Activated naive CD8-positive, alpha-beta T cell treated with anti-CD3 and anti-CD28 coated beads for 36 hours (primary cell): ENCODE measurements around the gene ANKRD52. TPM values are rescaled to one million over a fixed set of nuclear protein-coding genes. Genes with fewer than 3 reads are reported as not detected.
A peak's percentile ranks its signal among the peaks of the same experiment; 100 is the strongest.

ENCODE experiments used
- DNase-seq: peaks from one replicate; pipeline ENCODE4 v3.0.0; 2021
- H3K27ac Mint-ChIP-seq: one replicate; pipeline ENCODE4 v1.8.0; 2022; ENCODE audit warnings: mild to moderate bottlenecking, moderate library complexity, mixed read lengths
- H3K27me3 Mint-ChIP-seq: one replicate; pipeline ENCODE4 v1.8.0; 2022; ENCODE audit warnings: mild to moderate bottlenecking, mixed read lengths
- H3K36me3 Mint-ChIP-seq: one replicate; pipeline ENCODE4 v1.8.0; 2021; ENCODE audit warnings: mild to moderate bottlenecking, mixed read lengths
- H3K4me1 Mint-ChIP-seq: one replicate; pipeline ENCODE4 v1.8.0; 2021; ENCODE audit warnings: mixed read lengths
- H3K4me3 Mint-ChIP-seq: one replicate; pipeline ENCODE4 v1.8.0; 2022; ENCODE audit warnings: mild to moderate bottlenecking, moderate library complexity, mixed read lengths
- H3K9me3 Mint-ChIP-seq: one replicate; pipeline ENCODE4 v1.8.0; 2022; ENCODE audit warnings: mixed read lengths
- total RNA-seq, 2 experiments: library from RNA; stranded (reverse); gene quantifications; one replicate each; pipeline ENCODE4 v1.2.3, GENCODE V29; 2021

ANKRD52 gene
- total RNA-seq = 10 to 100 TPM; 41.9 to 47.0 TPM

DNA sequence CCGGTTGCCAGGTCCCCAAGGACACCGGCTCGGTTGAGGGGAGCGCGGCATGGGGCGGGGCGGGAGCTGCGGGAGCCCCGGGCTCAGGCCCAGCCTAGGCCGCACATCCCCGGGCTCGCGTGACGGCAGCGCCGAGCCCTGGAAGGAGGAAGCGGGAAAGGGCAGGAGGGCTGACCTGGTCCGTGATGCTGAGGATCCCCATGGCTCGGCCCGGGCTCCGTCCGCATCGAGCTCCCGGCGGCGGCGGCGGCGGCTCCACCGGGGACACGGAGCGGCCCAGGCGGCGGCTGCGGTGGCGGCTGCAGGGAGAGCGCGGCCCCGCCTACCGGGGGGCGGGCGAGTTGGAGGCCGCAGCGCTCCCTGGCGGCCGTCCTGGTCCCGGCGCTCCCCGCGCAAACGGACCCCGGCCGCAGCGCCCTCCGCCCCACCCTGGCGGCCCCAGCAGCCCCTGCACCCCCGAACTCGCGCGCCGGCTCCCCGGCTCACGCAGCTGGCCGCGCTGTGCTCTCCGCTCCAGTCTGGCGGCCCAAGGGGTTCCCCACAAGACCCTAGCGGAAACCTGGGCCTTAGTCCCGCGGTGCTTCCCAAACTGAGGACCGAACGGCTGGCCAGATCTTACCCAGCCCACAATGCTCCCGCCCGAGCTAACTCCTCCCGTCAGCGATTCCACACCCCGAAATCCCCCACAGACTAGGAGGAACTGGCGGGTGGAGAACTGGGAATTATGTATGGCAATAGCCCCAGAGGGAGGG, at the start of gene ANKRD52:
ANKRD52 (minus strand) TSS at position 317 of the 752 bp plus-strand sequence; CDS start at position 202, 115 bp downstream.
- Mint-ChIP-seq H3K9me3 (no peaks in the 10 kb centered on the region), H3K4me3 (peak within 1 kb of the TSS; percentile 93), H3K36me3 (peaks cover 9% of the 10 kb centered on the region), H3K4me1 (peaks cover 17% of the 10 kb centered on the region), H3K27ac (peak within 1 kb of the TSS; percentile 88), H3K27me3 (no peaks in the 10 kb centered on the region)
- DNase-seq = peak; percentile 91

DNA sequence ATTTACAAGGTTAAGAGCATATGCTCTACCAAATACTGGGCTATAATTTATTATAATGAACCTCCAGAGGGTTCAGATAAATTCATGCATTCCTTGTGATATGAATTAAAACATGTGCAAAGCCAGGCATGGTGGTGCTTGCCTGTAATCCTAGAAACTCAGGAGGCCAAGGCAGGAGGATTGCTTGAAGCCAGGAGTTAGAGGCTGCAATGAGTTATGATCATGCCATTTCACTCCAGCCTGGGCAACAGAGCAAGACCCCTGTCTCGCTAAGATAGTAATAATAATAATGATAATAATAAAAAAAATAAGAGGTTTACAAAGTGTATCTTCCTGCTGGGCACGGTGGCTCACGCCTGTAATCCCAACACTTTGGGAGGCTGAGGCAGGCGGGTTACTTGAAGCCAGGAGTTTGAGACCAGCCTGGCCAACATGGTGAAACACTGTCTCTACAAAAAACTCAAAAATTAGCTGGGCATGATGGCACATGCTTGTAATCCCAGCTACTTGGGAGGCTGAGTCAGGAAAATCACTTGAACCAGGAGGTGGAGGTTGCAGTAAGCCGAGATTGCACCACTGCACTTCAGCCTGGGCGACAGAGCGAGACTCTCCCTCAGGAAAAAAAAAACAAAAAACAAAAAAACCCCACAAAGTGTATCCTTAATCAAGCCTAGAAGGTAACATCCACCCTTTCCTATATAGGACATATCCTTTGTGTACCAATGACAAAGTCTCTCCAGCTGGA, 49.2 kb upstream of the ANKRD52 start:
- no peak overlapping the region for H3K4me3 Mint-ChIP-seq
- no peak overlapping the region for H3K27ac Mint-ChIP-seq
- H3K27me3 Mint-ChIP-seq = no peaks in the 10 kb centered on the region
- H3K36me3 Mint-ChIP-seq = peaks cover 7% of the 10 kb centered on the region
- peaks cover 4% of the 10 kb centered on the region for H3K4me1 Mint-ChIP-seq
- H3K9me3 Mint-ChIP-seq = no peaks in the 10 kb centered on the region
- DNase-seq = no peak

DNA sequence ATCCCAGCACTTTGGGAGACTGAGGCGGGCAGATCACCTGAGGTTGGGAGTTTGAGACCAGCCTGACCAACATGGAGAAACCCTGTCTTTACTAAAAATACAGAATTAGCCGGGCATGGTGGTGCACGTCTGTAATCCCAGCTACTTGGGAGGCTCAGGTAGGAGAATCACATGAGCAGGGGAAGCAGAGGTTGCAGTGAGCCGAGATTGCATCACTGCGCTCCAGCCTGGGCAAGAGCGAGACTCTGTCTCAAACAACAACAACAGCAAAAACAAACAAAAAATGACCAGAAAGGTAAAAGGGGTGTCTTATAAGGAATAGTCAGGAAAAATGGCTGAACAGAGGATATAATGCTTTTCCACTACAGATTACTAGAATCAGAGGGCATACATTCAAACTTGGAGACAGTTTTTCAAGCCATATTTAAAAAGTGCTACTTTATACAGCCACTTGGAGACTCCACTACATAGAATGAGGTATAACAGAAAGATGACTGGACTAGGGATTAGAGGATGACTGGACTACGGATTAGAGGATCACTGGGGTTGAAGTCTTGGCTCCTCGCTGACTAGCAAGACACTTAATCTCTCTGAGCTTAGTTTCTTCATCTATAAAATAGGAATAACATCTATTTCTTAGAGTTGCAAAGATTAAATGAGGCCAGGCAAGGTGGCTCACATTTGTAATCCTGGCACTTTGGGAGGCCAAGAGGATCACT, 46.8 kb upstream of the ANKRD52 start:
- no peak overlapping the region for H3K27ac Mint-ChIP-seq
- no peak for DNase-seq
- peaks cover 15% of the 10 kb centered on the region for H3K4me1 Mint-ChIP-seq
- no peak overlapping the region for H3K4me3 Mint-ChIP-seq
- no peaks in the 10 kb centered on the region for H3K9me3 Mint-ChIP-seq
- H3K36me3 Mint-ChIP-seq = peaks cover 5% of the 10 kb centered on the region
- H3K27me3 Mint-ChIP-seq = no peaks in the 10 kb centered on the region

DNA sequence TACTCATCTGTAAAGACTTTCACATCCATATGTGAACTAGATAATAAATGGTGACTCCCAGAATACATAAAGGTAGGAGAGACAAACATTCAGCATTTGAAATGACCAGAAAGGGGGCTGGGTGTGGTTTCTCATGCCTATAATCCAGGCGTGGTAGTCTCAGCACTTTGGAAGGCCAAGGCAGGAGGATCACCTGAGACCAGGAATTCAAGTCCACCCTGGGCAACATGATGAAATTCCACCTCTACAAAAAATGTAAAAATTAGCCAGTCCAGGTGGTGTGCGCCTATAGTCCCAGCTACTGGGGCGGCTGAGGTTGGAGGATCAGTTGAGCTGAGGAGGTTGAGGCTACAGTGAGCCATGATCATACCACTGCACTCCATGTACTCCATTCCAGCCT, 46.1 kb upstream of the ANKRD52 start:
- Mint-ChIP-seq H3K9me3 (no peaks in the 10 kb centered on the region), H3K27me3 (no peaks in the 10 kb centered on the region), H3K4me1 (peaks cover 15% of the 10 kb centered on the region), H3K36me3 (peaks cover 7% of the 10 kb centered on the region), H3K4me3 (no peak overlapping the region), H3K27ac (no peak overlapping the region)
- DNase-seq = no peak

DNA sequence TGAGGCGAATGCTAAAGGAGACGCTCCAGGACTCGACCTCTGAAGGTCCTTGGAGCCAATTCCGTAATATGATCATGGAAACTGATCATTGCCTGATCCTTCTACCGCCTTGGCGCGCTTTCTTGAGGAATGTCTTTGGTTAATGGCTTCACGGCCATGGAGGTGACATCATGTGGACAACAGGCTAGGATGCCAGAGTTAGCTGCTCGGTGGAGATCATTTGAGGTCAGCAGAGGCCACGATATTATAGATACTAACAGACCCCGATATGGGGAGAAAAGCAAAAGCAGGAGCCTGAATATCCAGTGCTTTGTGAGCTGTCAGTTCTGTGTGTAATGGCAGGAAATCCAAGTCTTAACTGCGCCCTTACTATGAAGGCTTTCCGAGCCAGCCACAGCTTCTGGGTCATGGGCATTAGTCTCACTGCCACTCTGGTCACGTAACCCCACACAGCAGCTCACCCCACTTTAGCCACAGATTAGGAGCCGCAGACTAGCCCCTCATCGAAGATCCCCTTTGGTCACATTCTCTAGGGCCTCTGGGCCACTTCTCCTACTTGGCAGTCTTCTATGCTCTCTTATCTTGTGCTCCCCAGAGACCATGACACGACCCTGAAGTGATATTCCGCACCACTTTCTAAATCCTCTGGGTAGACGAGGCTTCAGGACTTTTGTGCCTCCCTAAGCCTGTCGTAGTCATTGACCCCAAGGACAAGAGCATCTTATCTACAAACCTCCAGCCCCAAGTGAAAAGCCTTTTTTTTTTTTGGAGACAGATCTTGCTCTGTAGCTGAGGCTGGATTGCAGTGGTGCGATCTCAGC, 42.7 kb upstream of the ANKRD52 start:
- H3K4me1 Mint-ChIP-seq = peaks cover 46% of the 10 kb centered on the region
- H3K36me3 Mint-ChIP-seq = peaks cover 32% of the 10 kb centered on the region
- peak overlapping the region; percentile 97 for H3K27ac Mint-ChIP-seq
- H3K27me3 Mint-ChIP-seq = no peaks in the 10 kb centered on the region
- peak overlapping the region; percentile 97 for H3K4me3 Mint-ChIP-seq
- no peaks in the 10 kb centered on the region for H3K9me3 Mint-ChIP-seq
- no peak for DNase-seq

DNA sequence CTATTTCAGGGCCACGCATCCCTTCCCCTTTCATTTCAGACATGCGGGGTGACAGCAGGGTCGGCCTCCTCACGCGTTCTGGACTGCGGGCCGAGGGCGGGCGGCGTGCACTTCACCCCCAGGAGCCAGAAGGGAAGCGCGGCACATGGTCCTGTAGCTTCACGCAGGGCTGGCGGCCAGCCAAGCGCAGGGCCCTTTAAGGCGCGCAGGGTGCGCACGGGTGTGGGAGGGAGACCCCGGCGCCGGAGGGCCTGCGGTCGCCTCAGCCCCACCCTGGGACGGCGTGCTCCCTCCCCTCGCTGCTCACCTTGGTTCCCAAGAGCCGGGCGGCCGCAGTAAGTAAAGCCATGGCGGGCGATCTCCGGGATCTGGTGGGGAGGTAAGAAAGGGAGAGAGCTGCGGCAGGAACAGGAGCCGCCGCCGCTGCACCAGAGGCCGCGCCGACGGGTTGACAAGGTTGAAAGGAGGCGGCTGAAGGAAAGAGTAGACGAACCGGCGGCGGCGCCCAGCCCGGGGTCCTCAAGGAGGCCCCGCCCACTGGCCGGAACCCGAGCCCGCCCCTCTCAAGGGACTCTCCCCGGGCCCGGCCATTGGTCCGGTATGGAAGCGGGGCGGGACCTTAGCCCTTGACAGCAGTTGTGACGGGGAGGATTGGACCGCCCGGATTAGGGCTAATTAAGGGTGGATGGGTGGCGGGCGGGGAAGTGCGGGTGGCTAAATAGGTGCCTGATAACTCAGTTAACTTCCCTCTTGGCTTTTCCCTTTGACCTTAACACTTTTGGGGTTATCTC, 41.9 kb upstream of the ANKRD52 start, which contains the start of gene CS:
CS (minus strand) TSS at position 478 of the 791 bp plus-strand sequence; CDS start at position 349, 129 bp downstream.
- no peaks in the 10 kb centered on the region for H3K9me3 Mint-ChIP-seq
- H3K27me3 Mint-ChIP-seq = no peaks in the 10 kb centered on the region
- peaks cover 32% of the 10 kb centered on the region for H3K36me3 Mint-ChIP-seq
- DNase-seq = peak; percentile 99
- H3K27ac Mint-ChIP-seq = peak within 1 kb of the TSS; percentile 97
- H3K4me1 Mint-ChIP-seq = peaks cover 47% of the 10 kb centered on the region
- peak within 1 kb of the TSS; percentile 97 for H3K4me3 Mint-ChIP-seq

DNA sequence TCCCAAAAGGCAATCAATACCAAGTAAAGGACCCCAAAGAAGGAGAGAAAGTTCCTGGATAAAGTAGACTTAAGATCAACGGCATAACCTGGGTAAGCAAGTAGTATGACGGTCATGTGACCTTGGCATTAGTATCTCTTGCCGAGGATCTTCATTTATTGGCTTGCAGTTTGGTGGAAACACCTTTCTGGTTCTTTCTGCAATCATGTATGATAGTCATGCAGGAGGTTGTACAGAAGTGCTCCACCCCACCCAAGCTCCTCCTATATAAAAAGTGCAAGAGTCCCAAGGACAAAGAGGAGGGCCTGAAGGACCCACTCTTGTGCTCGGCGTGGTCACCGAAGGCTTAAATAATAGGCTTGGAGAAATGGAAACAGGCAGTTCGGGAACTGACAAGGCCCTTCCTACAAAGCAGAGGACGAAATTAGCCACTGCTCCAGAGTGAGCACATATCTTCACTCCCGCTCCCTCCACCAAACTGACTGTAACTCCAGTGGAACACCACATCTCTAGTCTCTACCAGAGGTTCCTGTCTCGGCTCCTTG, 41.2 kb upstream of the ANKRD52 start:
- Mint-ChIP-seq H3K4me3 (peak overlapping the region; percentile 97), H3K36me3 (peaks cover 32% of the 10 kb centered on the region), H3K4me1 (peaks cover 49% of the 10 kb centered on the region), H3K9me3 (no peaks in the 10 kb centered on the region), H3K27me3 (no peaks in the 10 kb centered on the region), H3K27ac (peak overlapping the region; percentile 97)
- DNase-seq = peak; percentile 10

DNA sequence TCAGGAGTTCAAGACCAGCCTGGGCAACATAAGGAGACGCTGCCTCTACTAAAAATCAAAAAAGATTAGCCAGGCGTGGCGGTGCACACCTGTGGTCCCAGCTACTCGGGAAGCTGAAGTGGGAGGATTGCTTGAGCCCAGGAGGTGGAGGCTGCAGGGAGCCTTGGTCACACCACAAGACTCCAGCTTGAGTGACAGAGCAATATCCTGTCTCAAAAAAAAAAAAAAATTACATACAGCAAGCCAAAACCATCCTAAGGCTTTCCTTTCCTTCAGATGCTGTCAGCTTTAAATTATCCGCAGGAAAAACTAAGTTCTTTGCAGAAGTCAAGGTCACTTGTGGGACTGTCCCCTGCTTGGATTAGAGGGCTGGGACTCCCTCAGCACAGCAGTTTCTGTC, 40.6 kb upstream of the ANKRD52 start:
- Mint-ChIP-seq H3K27ac (peak overlapping the region; percentile 97), H3K36me3 (peaks cover 34% of the 10 kb centered on the region), H3K9me3 (no peaks in the 10 kb centered on the region), H3K4me3 (peak overlapping the region; percentile 97), H3K4me1 (peaks cover 53% of the 10 kb centered on the region), H3K27me3 (no peaks in the 10 kb centered on the region)
- no peak for DNase-seq

DNA sequence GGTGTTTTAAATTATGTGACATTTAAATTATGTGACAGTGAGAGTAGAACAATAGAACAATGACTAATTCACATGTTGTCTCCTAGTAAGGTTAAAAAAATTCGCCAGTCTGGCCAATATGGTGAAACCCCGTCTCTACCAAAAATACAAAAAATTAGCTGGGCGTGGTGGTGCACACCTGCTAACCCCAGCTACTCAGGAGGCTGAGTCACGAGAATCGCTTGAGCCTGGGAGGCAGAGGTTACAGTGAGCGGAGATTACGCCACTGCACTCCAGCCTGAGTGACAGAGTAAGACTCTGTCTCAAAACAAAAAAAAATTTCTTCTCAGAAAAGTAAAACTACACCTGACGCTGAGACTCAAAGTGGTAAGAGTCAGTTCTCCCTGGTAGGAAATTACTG, 39.2 kb upstream of the ANKRD52 start:
- H3K36me3 Mint-ChIP-seq = peaks cover 38% of the 10 kb centered on the region
- peaks cover 58% of the 10 kb centered on the region for H3K4me1 Mint-ChIP-seq
- no peaks in the 10 kb centered on the region for H3K27me3 Mint-ChIP-seq
- no peaks in the 10 kb centered on the region for H3K9me3 Mint-ChIP-seq
- H3K27ac Mint-ChIP-seq = no peak overlapping the region
- H3K4me3 Mint-ChIP-seq = peak overlapping the region; percentile 37
- DNase-seq = no peak

DNA sequence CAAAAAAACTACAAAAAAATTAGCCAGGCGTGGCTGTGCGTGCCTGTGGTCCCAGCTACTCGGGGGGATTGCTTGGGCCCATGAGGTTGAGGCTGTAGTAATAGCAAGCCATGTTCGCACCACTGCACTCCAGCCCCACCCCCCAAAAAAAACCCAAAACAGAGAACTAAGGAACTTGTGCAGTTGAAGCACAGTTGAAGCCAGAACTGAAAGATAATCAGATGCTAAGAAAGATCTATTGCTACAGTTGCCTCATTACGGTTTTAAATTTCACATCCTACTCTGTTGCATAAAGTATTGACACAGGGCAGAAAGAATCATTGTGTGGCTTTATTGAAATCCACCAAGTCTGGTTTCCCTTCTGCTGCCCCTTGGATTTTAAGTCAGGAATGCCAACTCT, 38.1 kb upstream of the ANKRD52 start:
- Mint-ChIP-seq H3K9me3 (no peaks in the 10 kb centered on the region), H3K36me3 (peaks cover 40% of the 10 kb centered on the region), H3K27ac (peak overlapping the region; percentile 2), H3K4me3 (no peak overlapping the region), H3K4me1 (peaks cover 61% of the 10 kb centered on the region), H3K27me3 (no peaks in the 10 kb centered on the region)
- DNase-seq = no peak

DNA sequence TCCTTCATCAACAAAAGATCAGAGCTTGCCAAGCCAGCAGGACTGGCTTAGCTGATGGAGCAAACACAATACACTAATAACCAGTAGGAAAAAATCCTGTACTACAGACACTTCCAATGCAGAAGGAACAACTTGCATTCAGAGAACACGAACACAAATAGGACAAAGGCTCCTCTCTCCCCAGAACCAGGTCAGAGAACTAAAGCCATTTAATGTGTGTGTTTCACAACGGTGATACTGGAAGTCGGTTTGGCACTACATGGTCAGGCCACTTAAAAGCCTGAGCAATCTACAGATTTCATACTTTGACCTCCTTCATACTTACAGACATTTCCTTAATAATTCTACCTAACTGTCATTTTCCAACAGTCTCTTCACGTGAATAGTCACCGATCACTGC, 35.6 kb upstream of the ANKRD52 start:
- no peak overlapping the region for H3K4me3 Mint-ChIP-seq
- H3K27me3 Mint-ChIP-seq = no peaks in the 10 kb centered on the region
- no peaks in the 10 kb centered on the region for H3K9me3 Mint-ChIP-seq
- H3K36me3 Mint-ChIP-seq = peaks cover 37% of the 10 kb centered on the region
- no peak overlapping the region for H3K27ac Mint-ChIP-seq
- H3K4me1 Mint-ChIP-seq = peaks cover 58% of the 10 kb centered on the region
- DNase-seq = no peak

DNA sequence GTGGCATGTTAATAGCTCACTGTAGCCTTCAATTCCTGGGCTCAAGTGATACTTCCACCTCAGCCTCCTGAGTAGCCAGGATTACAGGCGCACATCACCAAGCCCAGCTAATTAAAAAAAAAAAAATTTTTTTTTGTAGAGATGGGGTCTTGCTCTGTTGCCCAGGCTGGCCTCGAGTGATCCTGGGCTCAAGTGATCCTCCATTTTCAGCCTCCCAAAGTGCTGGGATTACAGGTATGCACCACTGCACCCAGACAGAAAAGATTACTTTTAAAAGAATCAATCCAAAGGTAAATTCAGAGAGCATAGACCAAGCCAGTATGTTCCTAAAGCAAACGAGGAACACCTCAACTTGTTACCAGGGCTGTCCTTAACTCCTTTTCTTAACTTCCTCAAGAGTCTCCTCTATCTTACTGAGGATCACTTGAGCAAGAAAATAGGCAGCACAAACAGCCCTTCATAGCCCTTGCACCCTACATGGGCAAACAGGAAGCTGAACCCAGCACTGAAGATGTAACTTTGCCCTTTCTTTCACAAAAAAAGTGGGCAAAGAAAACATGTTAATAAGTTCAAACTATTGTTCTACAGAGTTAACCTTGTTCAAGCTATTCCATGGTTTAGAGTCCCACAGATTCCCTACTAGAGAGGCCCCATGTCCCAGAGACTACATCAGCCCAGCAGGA, 30.7 kb upstream of the ANKRD52 start:
- no peaks in the 10 kb centered on the region for H3K9me3 Mint-ChIP-seq
- H3K27me3 Mint-ChIP-seq = no peaks in the 10 kb centered on the region
- DNase-seq = no peak
- peaks cover 25% of the 10 kb centered on the region for H3K4me1 Mint-ChIP-seq
- peaks cover 21% of the 10 kb centered on the region for H3K36me3 Mint-ChIP-seq
- H3K27ac Mint-ChIP-seq = peak overlapping the region; percentile 25
- H3K4me3 Mint-ChIP-seq = no peak overlapping the region
